GM12872 (cell line): ENCODE measurements around the gene CIZ1.

ENCODE experiments used
- TF ChIP-seq, protein P1 (sequence below): IDR thresholded peaks from 3 replicates; pipeline ENCODE4 v1.5.1; 2011; ENCODE audit warnings: low read depth, mild to moderate bottlenecking, low read length, moderate library complexity; ENCODE audit not compliant: insufficient read depth

Gene CIZ1

GRCh38 chr9:128208386-128208785 is 17.0 kb upstream of the CIZ1 start:
- TF ChIP-seq, protein P1, sequence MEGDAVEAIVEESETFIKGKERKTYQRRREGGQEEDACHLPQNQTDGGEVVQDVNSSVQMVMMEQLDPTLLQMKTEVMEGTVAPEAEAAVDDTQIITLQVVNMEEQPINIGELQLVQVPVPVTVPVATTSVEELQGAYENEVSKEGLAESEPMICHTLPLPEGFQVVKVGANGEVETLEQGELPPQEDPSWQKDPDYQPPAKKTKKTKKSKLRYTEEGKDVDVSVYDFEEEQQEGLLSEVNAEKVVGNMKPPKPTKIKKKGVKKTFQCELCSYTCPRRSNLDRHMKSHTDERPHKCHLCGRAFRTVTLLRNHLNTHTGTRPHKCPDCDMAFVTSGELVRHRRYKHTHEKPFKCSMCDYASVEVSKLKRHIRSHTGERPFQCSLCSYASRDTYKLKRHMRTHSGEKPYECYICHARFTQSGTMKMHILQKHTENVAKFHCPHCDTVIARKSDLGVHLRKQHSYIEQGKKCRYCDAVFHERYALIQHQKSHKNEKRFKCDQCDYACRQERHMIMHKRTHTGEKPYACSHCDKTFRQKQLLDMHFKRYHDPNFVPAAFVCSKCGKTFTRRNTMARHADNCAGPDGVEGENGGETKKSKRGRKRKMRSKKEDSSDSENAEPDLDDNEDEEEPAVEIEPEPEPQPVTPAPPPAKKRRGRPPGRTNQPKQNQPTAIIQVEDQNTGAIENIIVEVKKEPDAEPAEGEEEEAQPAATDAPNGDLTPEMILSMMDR, result no peak

DNA sequence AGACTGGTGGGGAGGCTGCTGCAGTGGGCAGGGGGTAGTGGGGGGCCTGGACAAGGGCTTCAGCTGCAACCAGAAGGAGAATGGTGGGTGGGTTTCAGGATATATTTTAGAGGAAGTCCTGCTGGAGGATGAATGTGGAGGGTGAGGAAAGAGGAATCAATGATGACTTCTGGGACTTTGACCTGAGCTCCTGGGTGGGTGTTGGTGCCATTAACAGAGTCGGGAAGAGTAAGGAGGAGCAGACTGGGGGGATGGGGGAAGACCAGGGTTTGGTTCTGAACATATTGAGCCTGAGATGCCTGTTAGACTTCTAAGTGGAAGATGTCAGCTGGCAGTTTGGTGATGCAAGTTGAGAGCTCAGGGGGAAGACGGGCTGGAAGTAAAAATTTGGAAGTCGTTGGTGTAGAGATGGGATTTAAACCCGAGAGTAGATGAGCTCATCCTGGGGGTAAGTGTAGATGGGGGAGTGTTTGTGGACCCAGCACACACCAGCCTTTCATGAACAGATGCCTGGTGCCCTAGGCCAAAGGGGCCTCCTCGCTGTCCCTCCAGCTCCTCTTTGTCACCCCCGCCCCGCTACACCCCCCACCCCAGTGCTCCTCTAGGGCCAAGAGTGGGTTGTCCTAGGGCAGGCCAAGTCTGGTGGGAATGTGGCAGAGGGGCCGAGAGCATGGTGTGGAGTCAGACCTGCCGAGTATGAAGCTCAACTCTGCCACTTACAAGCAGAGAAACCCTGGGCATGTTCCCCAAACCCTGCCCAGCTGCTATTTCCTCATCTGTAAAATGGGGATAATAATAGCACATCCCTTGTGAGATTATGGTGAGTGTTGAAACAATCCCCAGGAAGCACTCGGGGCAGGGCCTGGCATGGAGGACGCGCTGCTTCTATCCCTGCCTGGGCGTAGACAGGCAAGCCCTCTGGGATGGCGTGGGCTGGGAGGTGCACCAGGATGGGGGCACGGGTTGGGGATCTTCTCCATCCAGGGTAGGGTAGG is 15.8 kb upstream of the CIZ1 start:
- TF ChIP-seq, protein P1, result no peak

DNA sequence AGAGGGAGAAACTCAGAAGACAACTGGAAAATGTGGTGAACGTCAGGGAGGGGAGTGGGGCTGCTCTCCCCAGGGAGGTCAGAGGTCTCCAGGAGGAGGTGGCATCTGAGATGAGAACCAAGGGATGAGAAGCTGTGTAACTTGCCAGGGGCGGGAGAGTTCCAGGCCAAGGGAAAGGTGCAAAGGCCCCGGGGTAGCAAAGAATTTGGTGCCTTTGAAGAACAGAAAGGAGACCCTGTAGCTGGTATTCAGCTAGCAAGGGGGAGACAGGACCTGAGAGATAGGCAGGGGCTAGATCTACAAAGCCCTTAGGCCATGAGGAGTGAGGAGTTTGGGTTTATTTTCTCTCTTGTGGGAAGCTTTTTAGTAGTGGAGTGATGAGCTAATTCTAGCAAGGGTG is 15.1 kb upstream of the CIZ1 start:
- TF ChIP-seq, protein P1, result no peak

DNA sequence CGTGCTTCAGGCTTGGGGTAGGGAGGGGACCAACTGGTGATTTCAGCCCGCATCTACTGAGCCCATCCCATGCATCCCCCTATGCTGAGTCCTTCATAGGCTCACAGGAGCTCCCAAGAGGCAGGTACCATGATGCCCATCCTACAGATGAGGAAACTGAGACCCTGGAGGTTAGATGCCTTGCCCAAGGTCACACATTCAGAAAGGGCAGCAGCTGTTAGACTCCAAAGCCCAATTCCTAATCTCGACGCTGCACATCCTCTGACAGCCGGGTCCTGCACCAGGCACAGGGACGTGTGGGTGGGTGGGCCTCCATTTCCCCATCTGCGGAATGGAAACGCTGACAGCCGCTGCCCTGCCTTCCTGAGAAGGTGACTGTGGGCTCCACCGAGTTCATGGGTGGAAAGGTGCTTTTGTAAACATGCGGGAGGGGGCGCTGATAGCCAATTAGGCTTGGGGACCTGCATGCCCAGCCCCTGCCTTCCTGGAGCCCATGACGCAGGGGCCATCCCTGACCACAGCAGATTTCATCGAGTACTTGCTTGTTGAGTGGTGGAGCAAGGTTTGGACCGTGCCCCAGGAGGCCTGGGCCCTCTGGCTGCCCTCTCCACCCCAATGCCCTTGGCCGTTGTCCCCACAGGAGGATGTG is 14.0 kb upstream of the CIZ1 start:
- TF ChIP-seq, protein P1, result no peak

- TF ChIP-seq, protein P1, result no peak
Observed at GRCh38 chr9:128204858-128205257, 13.5 kb upstream of the CIZ1 start.

- TF ChIP-seq, protein P1, result no peak
Observed at GRCh38 chr9:128203707-128204551, 12.6 kb upstream of the CIZ1 start.
